HG03558 (cell line): ENCODE measurements around the gene ODF2.
A peak's percentile ranks its signal among the peaks of the same experiment; 100 is the strongest.
"Not testable (repeated sequence)": the region's sequence is repeated elsewhere in the genome, so short reads cannot be mapped to it uniquely, and the experiment has no call there.

Experiments
- ATAC-seq: cut with Tn5 transposase; IDR thresholded peaks from one replicate; pipeline ENCODE4 v1.9.1; 2021; ENCODE audit warnings: moderate number of reproducible peaks; ENCODE audit not compliant: unreplicated experiment; ENCODE audit errors: extremely low read depth

ODF2 gene

DNA sequence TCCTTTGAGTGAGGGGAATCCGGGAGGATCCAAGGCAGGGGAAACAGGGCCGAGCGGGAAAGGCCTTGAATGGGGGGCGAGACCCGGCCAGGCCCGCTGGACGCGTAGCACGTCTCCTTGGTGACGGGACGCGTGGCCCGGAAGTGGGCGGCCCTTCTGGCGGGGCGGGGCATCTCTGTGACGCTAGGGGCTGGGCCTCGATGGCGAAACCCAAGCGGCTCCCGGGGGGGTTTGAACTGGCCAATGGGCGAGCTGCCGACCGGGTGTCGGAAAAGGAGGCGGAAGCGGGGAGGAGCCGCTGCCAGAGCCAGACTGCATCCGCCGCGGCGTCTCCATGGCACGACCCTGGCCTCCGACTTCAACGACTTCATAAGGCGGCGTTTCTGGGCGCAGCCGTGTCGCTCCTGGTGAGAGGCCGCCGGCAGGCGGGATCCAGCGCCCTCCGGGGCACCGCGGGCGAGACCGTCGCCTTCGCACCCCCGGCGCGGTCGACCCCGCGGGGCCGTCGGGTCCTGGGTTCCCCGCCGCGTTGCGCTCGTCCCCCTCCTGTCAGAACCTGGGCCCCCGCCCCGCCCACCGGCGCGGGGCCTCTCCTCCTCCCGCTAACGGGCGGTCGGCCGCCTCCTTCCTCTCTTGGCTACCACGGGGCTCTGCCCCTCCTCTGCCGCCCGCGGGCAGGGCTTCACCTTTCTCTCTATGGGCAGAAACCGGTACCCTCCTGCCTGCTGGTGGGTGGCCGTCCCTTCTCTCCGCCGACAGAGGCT, at the start of gene ODF2:
Gene ODF2, plus strand, starts transcription at position 158 of the 764 bp plus-strand sequence. Its CDS starts 86 bp downstream, at position 244.
- ATAC-seq = peak; percentile 58

DNA sequence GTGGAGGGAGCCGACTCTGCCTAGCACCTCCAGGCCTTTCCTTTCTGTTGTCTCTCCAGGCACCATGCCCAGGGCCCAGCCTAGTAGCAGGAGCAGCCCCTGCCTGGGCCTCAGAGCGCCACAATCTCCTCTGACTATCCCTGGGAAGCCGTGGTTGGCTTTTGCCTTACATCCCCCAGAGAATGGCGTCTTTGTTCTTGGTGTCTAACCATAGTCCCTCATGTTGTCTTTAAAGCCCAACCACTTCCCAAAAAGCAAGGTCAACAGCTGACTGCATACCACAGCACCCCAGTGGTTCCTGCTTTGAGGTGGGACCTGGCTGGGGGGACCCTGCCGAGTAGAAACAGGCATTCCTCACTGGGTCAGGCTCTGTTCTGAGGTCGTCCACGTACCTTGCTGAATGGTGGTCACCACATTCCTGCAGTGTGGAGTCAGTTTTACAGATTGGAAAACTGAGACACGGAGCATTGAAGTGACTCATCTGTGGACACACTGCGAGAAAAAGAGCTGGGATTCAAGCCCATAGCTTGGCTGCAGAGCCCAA, 48.9 kb upstream of the ODF2 start:
- no peak for ATAC-seq

DNA sequence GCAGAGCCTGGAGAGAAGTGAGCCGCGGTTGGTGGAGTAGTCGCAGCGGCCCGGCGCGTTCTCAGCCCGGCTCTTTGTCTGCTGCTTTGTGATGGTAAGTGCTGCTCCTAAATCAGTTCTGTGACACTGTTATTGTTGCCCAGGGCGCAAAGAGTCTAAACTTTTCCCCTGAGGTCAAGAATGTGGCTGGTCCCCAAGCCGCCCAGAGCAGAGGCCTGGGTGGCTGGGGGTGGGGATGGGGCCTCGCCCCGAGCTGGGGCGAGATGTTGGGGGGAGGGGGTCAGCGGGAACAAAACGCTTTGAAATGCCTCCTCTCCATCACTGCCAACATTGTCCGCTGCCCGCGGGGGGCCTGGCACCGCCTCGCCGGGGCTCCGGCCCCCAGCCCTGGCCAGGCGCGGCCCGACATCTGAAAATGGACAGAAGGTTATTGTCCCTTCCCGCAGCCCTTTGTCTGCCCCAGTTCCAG, 46.8 kb upstream of the ODF2 start:
- no peak for ATAC-seq

DNA sequence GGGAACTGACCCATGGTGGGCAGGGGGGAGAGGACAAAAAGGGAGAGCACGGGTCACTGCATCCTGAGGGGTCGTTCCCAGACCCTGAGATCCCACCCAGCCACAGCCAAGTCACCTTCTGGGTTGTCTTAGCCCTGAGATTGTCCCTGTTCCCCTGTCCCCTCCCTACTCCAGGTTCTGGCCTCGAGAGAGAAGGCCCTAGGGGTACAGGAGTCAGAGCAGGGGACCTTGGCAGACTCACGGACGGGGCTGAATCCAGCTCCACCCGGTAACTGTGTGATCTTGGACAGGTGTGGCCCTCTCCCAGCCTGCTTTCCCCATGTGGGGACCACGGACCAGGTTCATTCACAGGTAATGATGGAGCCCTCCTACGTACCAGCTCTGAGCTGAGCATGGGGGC, 46.4 kb upstream of the ODF2 start:
- ATAC-seq = no peak

DNA sequence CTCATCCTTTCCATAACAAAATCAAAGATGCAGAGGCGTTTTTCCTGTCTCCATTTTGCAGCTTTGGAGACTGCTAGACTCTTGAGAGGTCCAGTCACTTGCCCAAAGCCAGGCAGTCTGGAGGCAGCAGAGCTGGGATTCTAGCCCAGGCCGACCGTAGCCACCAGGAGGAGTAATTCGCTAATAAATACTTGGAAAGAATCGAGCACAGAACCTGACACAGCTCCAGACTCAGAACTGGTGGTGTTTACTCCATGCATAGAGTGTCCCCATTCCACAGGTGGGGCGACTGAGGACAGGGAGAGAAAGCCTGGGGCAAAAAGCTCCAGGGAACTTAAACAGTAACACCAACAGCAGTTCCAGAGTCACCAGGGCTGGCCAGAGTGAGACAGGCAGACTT, 45.8 kb upstream of the ODF2 start:
- ATAC-seq = no peak

DNA sequence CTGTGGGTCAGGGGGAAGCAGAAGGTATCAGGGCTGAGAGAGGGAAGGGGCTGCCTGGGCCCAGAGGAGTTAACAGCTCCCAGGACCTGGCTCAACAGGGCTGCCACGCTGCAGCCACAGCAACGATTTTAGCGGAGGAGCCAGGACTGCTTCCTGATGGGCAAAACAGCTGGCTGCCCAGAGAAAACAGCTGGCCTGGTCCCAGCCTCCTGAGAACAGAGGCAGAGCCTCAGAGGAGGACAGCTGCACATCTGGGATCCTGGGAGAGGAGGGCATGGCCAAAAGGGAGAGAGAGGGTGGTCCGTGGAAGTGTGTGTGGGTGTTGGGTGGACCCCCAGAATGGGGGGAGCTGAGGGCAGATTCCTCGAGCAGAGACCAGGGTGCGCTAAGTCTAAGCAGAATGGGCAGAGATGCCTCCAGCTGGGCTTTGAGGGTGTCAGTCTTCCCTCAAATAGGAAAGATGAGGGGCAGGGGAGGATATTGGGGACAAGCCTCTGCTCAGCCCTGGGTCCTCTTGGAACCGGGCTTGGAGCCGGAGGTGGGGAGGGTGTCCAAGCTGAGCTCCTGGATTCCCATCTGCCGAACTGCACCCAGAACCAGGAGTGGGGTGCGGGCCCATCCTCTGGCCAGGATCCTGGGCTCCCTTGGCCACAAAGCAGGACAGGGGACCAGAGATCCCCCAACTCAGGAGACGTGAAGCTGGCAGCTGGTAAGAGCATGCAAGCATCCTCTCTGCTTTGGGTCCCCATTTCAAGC, 44.3 kb upstream of the ODF2 start:
- ATAC-seq = no peak

DNA sequence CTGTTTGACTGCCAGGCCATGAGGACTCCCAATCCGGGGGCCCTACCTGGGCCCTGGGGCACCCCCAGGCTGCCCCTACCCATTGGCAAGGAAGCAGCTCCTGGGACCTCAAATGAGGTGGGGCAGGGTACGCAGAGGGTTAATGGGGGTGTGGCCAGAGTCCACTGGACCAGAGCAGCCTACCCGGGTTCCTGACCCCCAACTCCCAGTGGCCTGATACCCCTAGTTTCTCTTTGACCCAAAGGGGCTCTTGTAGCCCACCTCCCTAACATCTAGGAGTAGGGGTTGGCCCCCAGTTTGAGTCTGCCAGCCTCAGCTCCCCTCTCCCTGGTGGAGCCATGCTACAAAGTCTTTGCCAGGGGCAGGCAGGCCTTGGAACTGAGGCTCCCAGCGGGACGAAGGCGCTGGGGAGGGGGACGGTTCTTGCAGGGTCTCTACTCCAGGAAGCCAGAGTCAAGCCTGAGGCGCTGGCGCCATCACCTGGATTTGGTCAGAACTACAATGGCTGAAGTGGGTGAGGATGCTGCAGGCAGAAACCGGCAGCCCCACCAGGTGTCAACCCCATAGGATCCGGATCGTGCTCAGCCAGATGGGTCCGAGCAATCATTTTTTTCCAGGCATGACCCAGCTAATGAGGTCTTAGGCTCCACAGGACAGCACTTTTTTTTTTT, 43.6 kb upstream of the ODF2 start:
- ATAC-seq = no peak

DNA sequence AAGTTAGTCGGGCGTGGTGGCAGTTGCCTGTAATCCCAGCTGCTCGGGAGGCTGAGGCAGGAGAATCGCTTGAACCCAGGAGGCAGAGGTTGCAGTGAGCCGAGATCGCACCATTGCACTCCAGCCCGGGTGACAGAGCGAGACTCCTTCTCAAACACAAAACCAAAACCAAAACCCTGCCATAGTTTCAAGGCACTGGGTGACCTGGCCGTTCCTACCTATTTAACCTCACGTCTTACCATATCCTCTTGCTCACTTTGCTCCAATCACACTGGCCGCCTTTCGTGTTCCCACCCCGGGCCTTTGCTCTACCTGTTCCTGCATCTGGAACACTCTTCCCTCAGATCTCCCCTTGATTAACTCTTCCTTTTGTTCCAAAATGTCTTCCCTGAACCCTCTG, 42.1 kb upstream of the ODF2 start:
- not testable (repeated sequence) for ATAC-seq

DNA sequence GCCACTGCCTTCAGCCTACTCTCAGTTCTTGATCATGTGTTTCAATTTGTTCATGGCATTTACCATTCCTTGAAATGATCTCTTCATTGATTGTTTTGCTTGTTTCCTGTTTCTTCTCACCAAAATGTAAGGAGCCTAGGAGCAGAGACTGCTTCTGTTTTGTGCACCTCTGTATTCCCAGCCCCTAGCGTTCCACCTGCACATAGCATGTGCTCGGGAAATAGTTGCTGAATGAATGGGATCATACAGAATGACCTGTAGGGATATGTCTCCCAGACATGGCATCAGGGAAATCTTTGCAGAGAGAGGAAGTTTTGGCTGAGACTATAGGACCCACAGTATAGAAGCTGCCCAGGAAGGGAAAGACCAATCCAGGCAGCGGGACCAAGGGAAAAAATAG, 41.3 kb upstream of the ODF2 start:
- no peak for ATAC-seq

DNA sequence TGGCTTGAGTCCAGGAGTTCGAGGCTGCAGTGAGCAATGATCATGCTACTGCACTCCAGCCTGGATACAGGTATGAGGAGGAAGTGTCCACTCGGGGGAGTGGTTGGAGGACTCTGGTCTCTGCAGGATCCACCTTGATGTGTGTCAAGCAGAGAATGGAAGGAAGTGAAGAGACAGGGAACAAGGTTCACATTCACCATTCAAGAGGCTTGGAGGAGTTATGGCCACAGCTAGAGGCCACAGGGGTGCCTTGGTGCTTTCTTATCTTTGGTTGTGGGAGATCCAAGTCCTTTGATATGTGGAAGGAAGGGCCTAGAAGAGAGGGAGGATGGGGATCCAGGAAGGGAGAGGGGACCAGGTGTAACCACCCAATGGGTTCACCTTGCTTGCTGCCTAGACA, 40.5 kb upstream of the ODF2 start:
- no peak for ATAC-seq

DNA sequence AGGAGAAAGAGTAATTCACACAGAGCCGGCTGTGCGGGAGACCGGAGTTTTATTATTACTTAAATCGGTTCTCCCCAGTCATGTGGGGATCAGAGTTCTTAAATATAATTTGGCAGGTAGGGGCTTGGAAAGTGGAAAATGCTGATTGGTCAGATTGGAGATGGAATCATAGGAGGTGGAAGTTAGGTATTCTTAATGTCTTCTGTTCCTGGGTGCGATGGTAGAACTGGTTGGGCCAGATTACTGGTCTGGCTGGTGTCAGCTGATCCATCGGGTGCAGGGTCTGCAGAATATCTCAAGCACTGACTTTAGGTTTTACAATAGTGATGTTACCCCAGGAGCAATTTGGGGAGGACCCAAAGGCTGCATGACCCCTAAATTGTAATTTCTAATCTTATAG, 39.8 kb upstream of the ODF2 start:
- no peak for ATAC-seq

DNA sequence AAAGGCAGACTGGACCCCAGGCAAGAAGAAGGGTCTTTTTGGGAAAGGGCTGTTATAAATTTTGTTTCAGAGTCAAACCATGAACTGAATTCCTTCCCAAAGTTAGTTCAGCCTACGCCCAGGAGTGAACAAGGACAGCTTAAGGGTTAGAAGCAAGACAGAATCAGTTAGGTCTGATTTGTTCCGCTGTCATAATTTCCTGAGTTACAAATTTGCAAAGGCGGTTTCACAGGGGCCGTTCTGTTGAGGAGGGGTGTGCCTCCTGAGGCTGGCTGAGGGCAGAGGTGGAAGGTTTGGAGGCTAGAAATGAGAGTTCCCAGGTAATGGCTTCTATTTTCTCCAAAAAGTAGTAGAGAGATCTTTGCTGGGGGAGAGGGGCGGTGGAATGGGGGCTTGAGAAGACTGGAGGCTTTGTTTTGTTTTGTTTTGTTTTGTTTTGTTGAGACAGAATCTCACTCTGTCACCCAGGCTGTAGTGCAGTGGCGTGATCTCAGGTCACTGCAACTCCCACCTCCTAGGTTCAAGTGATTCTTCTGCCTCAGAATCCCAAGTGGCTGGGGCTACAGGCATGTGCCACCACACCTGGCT, 39.3 kb upstream of the ODF2 start:
- no peak for ATAC-seq

DNA sequence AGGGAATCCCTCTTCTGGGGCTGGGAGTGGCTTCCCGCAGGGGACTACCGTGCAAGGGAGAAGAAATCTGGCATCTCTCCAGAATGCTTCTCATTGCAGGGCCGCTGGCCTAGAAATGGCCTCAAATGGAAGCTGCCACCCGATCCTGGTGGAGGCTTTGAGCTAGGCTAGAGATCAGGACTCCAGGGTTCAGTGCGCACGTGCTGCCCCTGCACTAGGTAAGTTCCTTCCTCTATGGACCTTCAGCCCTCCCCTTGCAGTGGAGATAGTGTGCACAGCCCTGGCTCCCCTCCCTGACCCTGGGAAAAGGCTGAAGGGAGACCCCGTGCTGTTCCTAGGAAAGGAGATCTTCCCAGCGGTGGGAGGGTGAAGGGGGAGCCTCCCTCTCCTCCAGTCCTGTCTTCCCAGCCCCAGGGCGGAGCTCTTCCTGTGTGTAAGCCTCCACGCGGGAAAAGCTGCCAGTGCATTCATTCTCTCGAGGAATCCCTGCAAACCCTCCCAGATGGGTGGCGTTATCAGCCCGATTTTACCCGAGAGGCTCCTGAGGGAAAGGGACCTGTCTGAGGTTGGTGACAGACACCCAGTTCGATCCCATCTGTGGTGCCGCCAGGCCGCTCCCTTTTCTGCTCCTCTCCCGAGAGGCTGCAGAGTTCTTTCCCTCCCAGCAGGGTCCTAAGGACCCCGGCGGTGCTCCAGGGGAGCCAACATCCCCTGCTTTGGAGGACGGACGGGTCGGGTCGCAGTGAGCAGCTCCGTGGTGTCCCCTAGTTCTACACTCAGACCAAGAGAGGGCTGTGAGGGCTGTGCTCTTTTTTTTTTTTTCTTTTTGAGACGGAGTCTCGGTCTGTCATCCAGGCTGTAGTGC, 36.5 kb upstream of the ODF2 start:
- ATAC-seq = no peak

DNA sequence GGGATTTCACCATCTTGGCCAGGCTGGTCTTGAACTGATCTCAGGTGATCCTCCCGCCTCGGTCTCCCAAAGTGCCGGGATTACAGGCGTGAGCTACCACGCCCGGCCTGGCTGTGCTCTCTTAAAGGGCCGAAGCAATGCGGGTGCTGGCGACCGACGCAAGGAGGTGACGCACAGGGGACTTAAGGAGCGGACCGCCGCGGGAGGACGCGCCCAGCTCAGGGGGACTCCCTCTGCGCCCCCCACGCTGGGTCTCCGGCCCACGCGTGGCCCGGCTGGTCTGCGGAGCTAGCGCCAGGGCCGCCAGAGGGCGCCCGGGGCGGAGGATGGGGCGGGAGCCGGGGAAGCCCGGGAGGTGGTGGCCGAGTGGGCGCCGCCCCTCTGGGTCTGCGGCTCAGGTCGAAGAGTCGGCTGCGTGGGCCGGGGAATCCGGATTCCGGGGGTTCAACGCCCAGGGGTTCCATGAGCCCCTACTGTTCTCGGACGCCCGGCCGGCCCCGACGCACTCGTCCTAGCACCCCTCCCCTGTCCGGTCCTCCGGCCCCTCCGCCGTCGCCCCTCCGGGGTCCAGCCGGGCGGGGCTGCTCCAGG, 35.7 kb upstream of the ODF2 start:
- no peak for ATAC-seq

DNA sequence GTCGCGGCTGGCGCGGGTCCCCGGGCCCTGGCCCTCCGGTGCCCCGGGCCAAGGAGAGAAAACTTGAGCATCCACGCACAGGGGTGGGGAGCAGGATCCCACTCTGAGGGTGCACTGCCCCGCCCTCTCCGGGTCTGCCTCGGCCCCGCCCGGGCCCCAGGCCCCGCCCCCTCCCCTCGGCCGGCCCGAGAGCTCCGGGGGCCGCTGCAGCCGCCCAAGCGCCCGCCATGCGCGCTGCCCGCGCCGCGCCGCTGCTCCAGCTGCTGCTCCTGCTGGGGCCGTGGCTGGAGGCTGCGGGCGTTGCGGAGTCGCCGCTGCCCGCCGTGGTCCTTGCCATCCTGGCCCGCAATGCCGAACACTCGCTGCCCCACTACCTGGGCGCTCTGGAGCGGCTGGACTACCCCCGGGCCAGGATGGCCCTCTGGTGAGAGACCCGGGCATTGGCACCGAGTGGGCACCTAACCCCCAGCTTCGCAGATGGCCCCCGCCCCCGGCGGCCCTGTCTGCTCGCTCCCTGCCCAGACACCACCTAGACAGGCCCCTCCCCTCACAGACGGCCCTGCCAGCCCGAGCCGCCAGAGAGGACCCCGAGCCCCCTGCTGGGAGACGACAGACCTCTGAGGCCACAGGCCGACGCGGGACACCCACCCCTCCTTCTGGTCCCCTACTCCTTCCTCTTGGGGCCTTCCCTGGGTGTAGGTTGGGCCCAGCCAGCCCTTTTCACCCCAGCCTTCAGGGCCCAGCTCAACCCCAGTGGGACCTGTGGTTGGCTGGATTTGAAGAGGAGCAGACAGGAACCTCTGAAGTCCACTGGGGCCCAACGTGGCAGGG, 34.9 kb upstream of the ODF2 start, which contains the start of gene CERCAM:
Gene CERCAM, plus strand, starts transcription at position 207 of the 831 bp plus-strand sequence. Its CDS starts 21 bp downstream, at position 228.
- no peak for ATAC-seq

DNA sequence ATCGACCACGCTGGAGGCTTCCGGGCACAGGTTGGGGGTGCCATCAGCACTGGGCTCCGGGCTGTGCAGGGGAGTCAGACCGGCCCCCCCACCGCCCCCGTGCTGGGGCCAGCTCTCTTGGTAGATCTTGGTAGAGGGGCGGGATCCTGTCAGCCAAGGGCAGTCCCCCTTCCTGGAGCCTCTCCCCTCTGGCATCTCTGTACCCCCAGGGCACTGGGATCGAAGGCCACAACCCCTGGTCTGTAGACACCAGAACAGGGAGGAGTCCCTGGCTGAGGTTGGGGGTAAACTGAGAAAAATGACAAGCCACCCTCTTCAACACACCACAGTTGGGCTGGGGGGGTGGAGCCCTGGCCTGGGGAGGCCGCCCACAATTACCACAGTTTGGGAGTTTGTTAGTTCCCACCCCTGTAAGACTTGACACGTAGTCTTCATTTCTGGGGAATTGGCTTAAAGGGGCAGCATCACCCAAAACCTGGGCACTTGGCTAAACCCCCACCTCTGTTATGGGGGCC, 34.3 kb upstream of the ODF2 start:
- ATAC-seq = no peak

DNA sequence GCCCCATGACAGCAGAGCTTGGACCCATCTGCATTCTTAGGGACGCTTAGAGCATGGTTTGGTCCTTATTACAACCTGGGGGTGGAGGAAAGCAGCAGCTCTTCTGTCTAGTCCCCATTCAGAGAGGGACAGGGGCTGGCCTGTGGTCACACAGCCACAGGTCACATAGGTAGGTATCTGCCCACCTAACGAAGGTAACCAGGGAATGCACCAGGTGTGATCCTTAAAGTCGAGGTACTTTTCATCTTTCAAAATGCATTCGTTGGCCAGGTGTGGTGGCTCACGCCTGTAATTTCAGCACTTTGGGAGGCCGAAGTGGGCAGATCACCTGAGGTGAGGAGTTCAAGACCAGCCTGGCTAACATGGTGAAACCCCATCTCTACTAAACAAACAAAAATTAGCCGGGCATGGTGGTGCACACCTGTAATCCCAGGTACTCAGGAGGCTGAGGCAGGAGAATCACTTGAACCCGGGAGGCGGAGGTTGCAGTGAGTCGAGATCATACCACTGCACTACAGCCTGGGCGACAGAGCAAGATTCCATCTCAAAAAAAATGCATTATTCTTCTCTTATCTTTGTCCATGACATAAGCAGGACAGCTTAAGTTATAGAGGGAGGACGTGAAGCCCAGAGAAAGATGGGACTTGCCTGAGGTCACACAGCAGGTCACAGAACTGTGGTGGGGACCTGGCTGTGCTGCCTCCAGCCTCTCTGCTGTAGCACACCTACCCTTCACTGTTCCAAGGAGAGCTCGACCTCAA, 33.6 kb upstream of the ODF2 start:
- not testable (repeated sequence) for ATAC-seq
